ENCODE data around the gene ZNF14. TPM values are rescaled to one million over a fixed set of nuclear protein-coding genes. Genes with fewer than 3 reads are reported as not detected.

ZNF14 gene
- total RNA-seq, 1 experiment from 2014 or later: 5.6 TPM

GRCh38 chr19:19748249-19748938 is 15.5 kb upstream of the ZNF14 start:
- BruUV-seq (replicated peaks): no TSS peak
- ChIA-PET POLR2A (no interaction called here), CTCF (no interaction called here)
- in situ Hi-C loops (cut with HindIII; ENCODE audit: low pct_unique_long_range_greater_than_20kb, low sequenced_read_pairs): no loop called here
- Histone ChIP-seq H3K27me3 (ENCODE audit: control insufficient read depth, insufficient read depth, low read length) (no peaks in the 10 kb centered on the region), H3K9me3 (ENCODE audit: control insufficient read depth, insufficient read depth, low read depth, low read length) (no peaks in the 10 kb centered on the region), H3K36me3 (ENCODE audit: control insufficient read depth, insufficient read depth, low read length) (no peaks in the 10 kb centered on the region), H3K27ac (ENCODE audit: low read length) (no peak overlapping the region), H3K4me3 (ENCODE audit: low read depth in 2 of 2, low read length in 2 of 2) (no peak overlapping the region), H3K4me1 (ENCODE audit: control insufficient read depth, insufficient read depth, low read length) (no peaks in the 10 kb centered on the region)
- ATAC-seq (no peak), DNase-seq (ENCODE audit: low read depth, low spot score) (no peak)
- intact Hi-C loops (cut with micrococcal nuclease; ENCODE audit: unreplicated experiment): no loop called here
- TF ChIP-seq TCF7L2 (IDR thresholded peaks at IDR 0.05; ENCODE audit: low read depth, low read length) (no peak), POLR2AphosphoS5 (IDR thresholded peaks at IDR 0.05; ENCODE audit: low read depth, low read length) (no peak), SIN3A (IDR thresholded peaks at IDR 0.05; ENCODE audit: borderline replicate concordance, insufficient read depth, low read depth, low read length) (no peak), CTCF (IDR thresholded peaks at IDR 0.05) (no peak), REST (IDR thresholded peaks at IDR 0.05; ENCODE audit: insufficient read depth in 1 of 2, low read depth in 2 of 2, low read length in 1 of 2) (no peak)

GRCh38 chr19:19747357-19748220 is 14.7 kb upstream of the ZNF14 start:
- no peaks in the 10 kb centered on the region for H3K36me3 ChIP-seq (ENCODE audit: control insufficient read depth, insufficient read depth, low read length)
- no peak overlapping the region for H3K27ac ChIP-seq (ENCODE audit: low read length)
- CTCF ChIA-PET: no interaction called here
- H3K4me1 ChIP-seq (ENCODE audit: control insufficient read depth, insufficient read depth, low read length): no peaks in the 10 kb centered on the region
- ATAC-seq: no peak
- intact Hi-C loops (cut with micrococcal nuclease; ENCODE audit: unreplicated experiment) (no loop called here), in situ Hi-C loops (cut with HindIII; ENCODE audit: low pct_unique_long_range_greater_than_20kb, low sequenced_read_pairs) (no loop called here)
- BruUV-seq (replicated peaks): no TSS peak
- H3K27me3 ChIP-seq (ENCODE audit: control insufficient read depth, insufficient read depth, low read length): no peaks in the 10 kb centered on the region
- DNase-seq (ENCODE audit: low read depth, low spot score): no peak
- no peaks in the 10 kb centered on the region for H3K9me3 ChIP-seq (ENCODE audit: control insufficient read depth, insufficient read depth, low read depth, low read length)
- TF ChIP-seq REST (IDR thresholded peaks at IDR 0.05; ENCODE audit: insufficient read depth in 1 of 2, low read depth in 2 of 2, low read length in 1 of 2) (no peak), CTCF (IDR thresholded peaks at IDR 0.05) (no peak), TCF7L2 (IDR thresholded peaks at IDR 0.05; ENCODE audit: low read depth, low read length) (no peak), SIN3A (IDR thresholded peaks at IDR 0.05; ENCODE audit: borderline replicate concordance, insufficient read depth, low read depth, low read length) (no peak), POLR2AphosphoS5 (IDR thresholded peaks at IDR 0.05; ENCODE audit: low read depth, low read length) (no peak)
- H3K4me3 ChIP-seq (ENCODE audit: low read depth in 2 of 2, low read length in 2 of 2): no peak overlapping the region
- POLR2A ChIA-PET: no interaction called here

Data from Panc1 (cell line).